Activated T-cell treated with anti-CD3 and anti-CD28 coated beads for 4 hours (primary cell): ENCODE measurements around the gene RGL3.
"Not testable (repeated sequence)": the region's sequence is repeated elsewhere in the genome, so short reads cannot be mapped to it uniquely, and the experiment has no call there.

ENCODE experiments used
- DNase-seq: peaks from one replicate; pipeline ENCODE4 v3.0.0-alpha.2; 2020

The RGL3 gene

DNA sequence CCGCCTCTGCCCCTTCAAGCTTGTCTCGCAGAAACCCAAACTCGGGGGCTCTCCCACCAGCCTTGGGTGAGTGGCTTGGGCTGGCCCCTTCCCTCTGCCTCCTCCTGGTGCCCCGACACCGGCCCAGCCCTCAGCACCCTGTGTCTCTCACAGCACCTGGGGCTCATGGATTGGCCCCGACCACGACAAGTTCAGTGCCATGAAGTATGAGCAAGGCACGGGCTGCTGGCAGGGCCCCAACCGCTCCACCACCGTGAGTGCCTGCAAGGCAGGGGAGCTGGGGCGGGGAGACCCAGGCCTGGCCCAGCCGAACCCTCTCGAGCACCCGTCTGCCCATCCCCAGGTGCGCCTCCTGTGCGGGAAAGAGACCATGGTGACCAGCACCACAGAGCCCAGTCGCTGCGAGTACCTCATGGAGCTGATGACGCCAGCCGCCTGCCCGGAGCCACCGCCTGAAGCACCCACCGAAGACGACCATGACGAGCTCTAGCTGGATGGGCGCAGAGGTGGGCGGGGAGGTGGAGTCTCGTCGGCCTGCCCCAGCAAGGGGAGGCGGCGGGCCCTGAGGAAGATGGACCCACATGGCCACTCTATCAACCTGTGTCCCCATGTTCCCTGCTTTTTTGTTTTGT lies 29.9 kb upstream of the RGL3 start:
- DNase-seq, result no peak

DNA sequence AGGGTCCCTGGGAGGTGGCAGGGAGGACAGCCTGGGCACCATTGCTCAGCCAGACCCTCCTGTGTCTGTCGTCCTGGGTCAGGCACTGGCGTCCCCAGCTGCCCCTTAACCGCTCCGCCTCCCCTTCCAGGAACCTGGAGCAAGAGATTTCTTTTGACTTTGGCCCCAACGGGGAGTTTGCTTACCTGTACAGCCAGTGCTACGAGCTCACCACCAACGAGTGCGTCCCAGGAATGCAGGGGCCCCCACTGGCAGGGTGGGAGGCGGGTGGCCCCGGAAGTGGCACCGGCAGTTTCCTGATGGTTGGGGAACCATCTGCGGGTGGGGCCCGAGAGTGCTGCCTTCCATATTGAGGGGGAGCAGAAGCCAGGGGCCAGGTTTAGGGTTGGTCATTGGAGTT lies 29.3 kb upstream of the RGL3 start:
- DNase-seq, result no peak

DNA sequence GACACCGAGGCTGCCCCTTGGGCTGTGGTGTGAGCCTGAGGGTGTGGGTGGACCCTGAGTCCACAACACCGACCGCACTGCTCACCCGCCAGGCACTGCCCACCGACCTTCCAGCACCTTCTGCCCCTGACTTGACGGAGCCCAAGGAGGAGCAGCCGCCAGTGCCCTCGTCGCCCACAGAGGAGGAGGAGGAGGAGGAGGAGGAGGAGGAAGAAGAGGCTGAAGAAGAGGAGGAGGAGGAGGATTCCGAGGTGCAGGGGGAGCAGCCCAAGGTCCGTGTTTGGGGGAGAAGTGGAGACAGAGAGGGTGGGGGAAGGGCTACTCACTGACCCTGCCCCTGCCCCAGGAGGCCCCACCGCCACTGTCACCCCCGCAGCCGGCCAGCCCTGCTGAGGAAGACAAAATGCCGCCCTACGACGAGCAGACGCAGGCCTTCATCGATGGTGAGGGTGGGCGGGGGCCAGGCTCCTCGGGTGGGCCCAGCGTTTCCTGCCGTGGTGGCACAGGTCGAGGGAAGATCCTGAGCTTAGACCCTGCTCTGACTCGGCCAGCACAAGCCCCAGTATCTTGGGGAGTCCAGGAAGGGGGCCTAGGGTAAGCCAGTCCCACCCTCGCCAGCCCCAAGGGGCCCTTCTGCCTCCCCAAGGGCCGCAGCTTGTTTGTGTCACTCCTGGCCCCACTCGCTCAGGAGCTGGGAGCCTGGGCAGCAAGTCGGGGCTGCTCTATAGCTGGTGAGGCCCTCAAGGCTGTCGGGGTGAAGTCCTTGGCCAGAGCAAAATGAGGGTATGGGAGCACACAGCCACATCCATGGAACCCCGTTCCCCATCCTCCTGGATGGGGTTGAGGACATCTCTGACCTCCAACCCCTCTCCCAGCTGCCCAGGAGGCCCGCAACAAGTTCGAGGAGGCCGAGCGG lies 28.5 kb upstream of the RGL3 start:
- no peak for DNase-seq

DNA sequence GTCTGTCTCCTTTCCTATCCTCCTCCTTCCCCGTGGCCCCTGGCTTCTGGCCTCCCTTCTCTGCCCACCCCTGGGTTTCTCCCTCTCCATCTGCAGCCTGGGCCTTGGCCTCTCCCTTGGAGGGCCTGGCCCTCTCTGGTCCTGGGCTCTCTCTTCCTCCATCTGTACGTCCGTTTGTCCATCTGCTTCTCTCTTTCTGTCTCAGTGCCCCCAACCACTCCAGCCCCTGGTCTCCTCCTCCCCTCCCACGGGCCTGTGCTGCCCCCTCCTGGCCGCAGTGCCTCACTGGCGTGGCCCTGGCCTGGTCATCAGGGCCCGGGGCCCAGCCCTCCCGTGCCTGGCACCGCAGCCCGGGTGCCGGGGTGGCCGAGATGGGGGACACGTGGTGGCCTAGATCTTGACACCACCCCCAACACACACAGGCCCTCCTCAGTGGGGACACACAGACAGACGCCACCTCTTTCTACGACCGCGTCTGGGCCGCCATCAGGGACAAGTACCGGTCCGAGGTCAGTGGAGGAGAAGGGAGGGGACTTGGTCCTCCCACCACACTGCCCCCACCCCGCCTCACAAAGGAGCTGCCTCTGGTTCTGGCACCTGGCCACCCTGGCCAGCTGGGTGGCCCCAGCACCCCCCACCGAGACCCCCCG lies 27.7 kb upstream of the RGL3 start:
- peak; percentile 40 for DNase-seq

DNA sequence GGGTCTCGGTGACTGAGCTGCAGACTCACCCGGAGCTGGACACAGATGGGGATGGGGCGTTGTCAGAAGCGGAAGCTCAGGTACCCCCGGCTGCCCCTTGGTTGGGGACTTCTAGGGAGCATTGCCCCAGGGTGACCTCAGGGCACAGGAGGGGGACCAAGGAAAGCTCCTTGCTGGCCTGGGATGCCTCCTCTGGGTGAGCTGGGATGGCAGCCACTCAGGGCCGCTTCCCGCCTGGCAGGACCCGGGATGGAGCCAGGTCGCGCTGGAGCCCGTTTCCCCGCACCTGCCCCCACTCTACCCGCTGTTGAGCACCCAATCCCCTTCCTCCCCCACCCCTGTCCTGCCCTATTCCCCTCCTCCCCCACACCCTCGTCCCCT lies 27.1 kb upstream of the RGL3 start:
- no peak for DNase-seq

DNA sequence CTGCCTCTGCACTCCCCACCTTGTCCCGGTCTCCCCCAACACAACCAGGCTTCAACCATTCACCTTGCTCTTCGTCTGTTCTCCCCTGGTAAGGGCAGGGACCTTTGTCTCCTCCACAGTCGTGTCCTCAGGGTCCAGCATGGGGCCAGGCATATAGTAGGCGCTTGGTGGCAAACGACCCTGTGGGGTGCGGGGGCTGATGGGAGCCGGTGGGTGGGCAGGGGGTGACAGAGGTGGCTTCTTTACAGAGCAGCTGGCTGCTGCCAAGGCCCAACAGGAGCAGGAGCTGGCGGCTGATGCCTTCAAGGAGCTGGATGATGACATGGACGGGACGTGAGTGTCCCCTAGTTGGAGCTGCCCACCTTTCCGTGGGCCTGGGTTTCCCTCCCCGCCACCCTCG lies 26.0 kb upstream of the RGL3 start:
- DNase-seq, result no peak

DNA sequence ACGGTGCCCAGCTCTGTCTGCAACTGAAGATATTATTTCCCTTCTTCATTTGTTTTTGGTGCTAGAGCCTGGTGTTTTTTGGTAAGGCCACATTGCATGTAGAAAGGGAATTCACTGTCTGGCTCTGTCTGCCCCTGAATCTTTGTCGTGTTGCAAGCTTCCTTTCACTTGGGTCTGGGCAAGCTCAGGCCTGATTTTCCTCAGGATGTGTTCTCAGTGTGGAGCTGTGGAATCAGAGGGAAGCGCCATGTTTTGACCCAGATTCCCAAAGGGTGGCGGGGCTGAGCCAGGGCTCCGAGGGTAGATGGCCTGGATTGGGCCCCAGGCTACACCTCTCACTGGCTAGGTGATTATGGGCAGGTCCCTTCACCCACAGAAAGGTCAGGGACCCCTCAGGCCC lies 24.9 kb upstream of the RGL3 start:
- no peak for DNase-seq

GRCh38 chr19:11437955-11438354 lies 18.8 kb upstream of the RGL3 start:
- no peak for DNase-seq

DNA sequence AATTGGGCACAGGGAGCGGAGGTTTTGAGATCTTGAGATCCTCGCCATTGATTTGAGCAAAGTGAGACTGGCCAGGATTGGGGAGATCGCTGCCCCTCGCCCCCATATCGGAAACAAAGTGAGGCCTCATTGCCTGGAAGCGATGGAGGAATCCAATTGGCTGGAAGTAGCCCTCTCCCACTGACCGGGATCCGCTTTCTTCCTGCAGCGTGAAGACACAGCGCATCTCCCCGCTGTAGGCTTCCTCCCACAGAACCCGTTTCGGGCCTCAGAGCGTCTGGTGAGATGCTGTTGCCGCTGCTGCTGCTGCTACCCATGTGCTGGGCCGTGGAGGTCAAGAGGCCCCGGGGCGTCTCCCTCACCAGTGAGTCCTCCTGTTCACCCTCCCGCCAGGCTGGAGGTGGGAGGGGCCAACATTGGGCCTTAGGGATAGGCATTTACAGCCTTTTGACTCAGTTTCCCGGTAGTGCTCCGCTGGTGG lies 16.8 kb upstream of the RGL3 start:
- no peak for DNase-seq

GRCh38 chr19:11435057-11435832 lies 16.1 kb upstream of the RGL3 start, which contains the start of the genes ODAD3 and PRKCSH:
TSS of gene ODAD3 (minus strand) at chr19:11435121. CDS start at chr19:11435016, 105 bp downstream.
TSS of gene PRKCSH (plus strand) at chr19:11435635. CDS start at chr19:11436118, 483 bp downstream.
- DNase-seq, result peak; percentile 95

- no peak for DNase-seq
These were observed 15.6 kb upstream of the RGL3 start for GRCh38 chr19:11434703-11435056.

- DNase-seq, result not testable (repeated sequence)
These were observed 14.4 kb upstream of the RGL3 start for GRCh38 chr19:11433526-11433925.

DNA sequence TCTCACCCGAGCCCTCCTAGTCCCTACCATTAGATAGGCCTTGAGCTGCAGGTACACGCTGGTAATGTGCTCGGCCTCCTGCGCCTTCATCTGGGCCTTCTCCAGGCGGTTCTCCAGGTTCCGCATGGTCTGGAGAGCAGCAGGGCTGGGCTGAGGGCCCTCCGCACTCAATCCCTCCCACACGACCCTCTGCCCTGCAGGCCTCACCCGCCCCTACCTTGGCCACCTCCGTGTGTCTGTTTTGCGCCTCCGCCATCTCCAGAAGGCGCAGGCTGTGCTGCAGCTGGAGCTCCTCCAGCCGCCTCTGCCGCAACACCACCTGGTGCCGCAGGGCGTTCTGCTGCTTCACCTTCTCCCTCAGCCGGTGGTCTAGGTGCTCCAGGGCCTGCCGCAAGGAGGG lies 7.5 kb upstream of the RGL3 start:
- DNase-seq, result no peak

GRCh38 chr19:11425719-11426457 lies 6.8 kb upstream of the RGL3 start:
- no peak for DNase-seq

DNA sequence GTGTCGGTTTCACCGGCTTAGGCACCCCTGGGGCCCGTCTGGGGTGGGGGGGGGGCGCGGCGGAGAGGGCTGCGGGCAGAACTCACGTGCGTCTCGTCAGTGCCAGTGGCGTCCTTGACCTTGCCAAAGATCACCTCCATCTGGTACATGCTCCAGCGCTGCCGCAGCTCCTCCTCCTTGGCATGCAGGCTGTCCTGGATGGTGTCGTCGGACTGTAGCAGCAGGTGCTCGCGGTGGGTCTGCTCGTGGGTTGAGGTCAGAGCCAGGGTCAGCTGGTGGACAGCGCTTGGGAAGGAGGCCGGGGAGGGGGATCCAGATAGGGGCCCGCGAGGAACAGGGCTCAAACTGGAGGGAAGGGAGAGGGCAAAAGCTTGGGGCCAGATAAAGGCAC lies 4.7 kb upstream of the RGL3 start:
- DNase-seq, result no peak

DNA sequence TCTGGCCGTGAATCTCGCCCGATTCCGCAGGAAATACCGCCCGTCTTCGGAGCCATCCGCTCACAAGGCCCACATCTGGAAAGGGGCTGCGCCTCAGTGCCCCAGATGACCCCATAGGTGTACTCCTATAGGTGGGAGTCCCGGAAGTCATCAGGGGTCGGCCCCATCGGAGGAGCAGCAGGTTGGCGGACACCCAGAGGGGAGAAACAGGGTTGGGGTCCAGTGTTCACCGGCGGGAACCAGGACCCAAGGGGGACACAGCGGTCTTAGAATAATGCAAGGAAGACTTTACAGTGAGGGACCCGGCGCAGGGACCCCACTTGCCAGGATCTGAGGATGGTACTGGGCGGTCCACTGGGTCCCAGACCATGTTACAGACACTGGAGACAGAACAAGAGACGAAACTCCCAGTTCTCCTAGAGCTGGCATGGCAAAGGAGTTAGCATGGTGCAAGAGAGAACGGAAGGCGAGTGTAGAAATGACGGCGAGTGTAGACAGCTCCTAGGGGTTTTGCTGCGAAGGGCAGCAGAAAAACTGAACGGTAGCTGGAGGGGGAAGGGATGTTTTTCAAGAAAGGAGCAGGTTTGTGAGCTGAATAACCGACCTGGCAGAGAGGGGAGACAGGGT lies 4.2 kb upstream of the RGL3 start:
- DNase-seq, result no peak

GRCh38 chr19:11422163-11423065 lies 3.3 kb upstream of the RGL3 start:
- DNase-seq, result peak; percentile 35

- peak; percentile 18 for DNase-seq
These were observed 2.4 kb upstream of the RGL3 start for GRCh38 chr19:11421371-11422098.

DNA sequence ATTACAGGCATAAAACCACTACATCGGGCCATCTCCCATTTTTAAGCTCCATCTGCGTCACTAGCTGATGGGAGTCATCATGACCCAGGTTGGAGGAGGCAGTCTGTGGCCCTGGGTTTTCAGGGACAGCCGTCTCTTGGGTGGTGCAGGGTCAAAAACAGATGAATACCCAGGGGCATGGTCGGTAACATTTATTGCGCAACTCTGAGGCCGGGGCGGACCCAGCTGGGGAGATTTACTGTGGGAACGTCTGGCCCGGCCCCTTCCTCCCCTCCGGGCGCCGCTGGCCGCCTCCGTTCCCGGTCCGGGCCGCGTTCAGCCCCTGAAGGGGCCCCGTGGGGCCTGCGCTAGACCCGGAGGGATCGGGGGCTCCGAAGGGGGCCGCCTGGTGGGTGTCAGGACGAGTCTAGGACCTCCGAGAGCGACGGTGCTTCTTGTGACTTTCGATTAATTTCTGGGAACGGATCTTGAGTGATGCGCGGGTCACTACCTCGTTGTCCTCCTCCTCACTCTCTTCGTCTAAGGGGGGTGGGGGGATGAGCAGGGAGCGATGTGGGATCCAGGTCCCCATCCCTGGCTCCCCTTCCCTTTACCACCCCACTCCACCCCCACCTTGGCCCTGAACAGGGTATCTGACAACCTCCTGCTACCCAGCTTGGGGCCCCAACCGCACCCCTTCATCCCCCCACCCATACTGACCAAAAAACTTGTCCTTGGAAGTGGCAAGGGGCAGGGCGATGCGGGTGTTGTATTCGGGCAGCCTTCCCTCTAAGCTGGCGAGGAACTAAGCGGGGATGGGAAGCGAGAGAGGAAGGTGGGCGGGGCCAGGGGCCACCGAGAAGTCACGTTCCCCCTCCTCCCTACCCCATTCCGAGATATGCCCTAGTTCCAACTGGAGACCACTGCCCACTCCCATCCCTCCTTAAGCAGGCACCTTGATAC lies 1.6 kb upstream of the RGL3 start:
- DNase-seq, result no peak
